PC-3 (cell line): ENCODE measurements around the gene KRTCAP2. TPM values are rescaled to one million over a fixed set of nuclear protein-coding genes. Genes with fewer than 3 reads are reported as not detected.

Experiments used
- ATAC-seq: fragments of 200-7000 bp; cut with Tn5 transposase; 2 replicates; pipeline ENCODE4 v1.9.1; 2020; ENCODE audit warnings: mild to moderate bottlenecking, moderate library complexity
- BruUV-seq: library from RNA; stranded (reverse); fragments of 400-500 nt; replicated peaks from 2 replicates; lab custom pipeline; 2021; lab: Mats Ljungman, UMichigan
- CTCF ChIA-PET: fragments of 300-600 bp; sonication (Branson Sonifier 250); formaldehyde crosslinking; loops from one replicate; lab custom pipeline; 2022; ENCODE audit warnings: antibody characterized with exemption; lab: Charles Lee
- POLR2A ChIA-PET: fragments of 300-600 bp; sonication (Branson Sonifier 250); formaldehyde crosslinking; loops from one replicate; lab custom pipeline; 2022; ENCODE audit warnings: antibody characterized with exemption; ENCODE audit not compliant: unreplicated experiment; lab: Charles Lee
- DNase-seq: peaks from one replicate; pipeline ENCODE4 v3.0.0-alpha.2; 2015
- H2AFZ ChIP-seq: fragments of 300-600 bp; sonication (generic); 2 replicates; pipeline ENCODE4 v1.6.0; 2016; ENCODE audit warnings: antibody characterized with exemption, low read length
- H3F3A ChIP-seq: fragments of 300-600 bp; sonication (generic); one replicate; pipeline ENCODE4 v1.6.0; 2017; ENCODE audit warnings: antibody characterized with exemption, low read length, control low read depth, mild to moderate bottlenecking; ENCODE audit not compliant: unreplicated experiment
- H3K27ac ChIP-seq: fragments of 300-600 bp; sonication (generic); 2 replicates; pipeline ENCODE4 v1.5.1; 2016; ENCODE audit warnings: mild to moderate bottlenecking, low read length
- H3K27me3 ChIP-seq: fragments of 300-600 bp; sonication (generic); 2 replicates; pipeline ENCODE4 v1.6.1; 2016; ENCODE audit warnings: low read length, mixed read lengths
- H3K36me3 ChIP-seq: fragments of 300-600 bp; sonication (generic); 2 replicates; pipeline ENCODE4 v1.6.1; 2016; ENCODE audit warnings: low read depth, mixed run types, low read length, mixed read lengths
- H3K4me1 ChIP-seq: fragments of 300-600 bp; sonication (generic); 2 replicates; pipeline ENCODE4 v1.5.1; 2016; ENCODE audit warnings: low read length; ENCODE audit not compliant: insufficient read depth
- H3K4me2 ChIP-seq: fragments of 300-600 bp; sonication (generic); 2 replicates; pipeline ENCODE4 v1.6.0; 2016; ENCODE audit warnings: low read length
- H3K4me3 ChIP-seq: fragments of 300-600 bp; sonication (generic); 2 replicates; pipeline ENCODE4 v1.5.1; 2016; ENCODE audit warnings: mild to moderate bottlenecking, low read length, mixed read lengths
- H3K79me2 ChIP-seq: fragments of 300-600 bp; sonication (generic); 2 replicates; pipeline ENCODE4 v1.6.1; 2017; ENCODE audit warnings: low read length, mixed read lengths
- H3K9ac ChIP-seq: fragments of 300-600 bp; sonication (generic); 2 replicates; pipeline ENCODE4 v1.6.0; 2016; ENCODE audit warnings: mild to moderate bottlenecking, low read length
- H3K9me2 ChIP-seq: fragments of 300-600 bp; sonication (generic); replicated peaks from 2 replicates; pipeline ENCODE4 v1.6.1; 2016; ENCODE audit warnings: mixed run types, low read length, mixed read lengths
- H3K9me3 ChIP-seq: fragments of 300-600 bp; sonication (generic); 2 replicates; pipeline ENCODE4 v1.6.1; 2016; ENCODE audit warnings: low read length, mixed read lengths
- H4K20me1 ChIP-seq: fragments of 300-600 bp; sonication (generic); 2 replicates; pipeline ENCODE4 v1.6.1; 2016; ENCODE audit warnings: low read length, mixed read lengths
- CTCF ChIP-seq: fragments of 300-600 bp; sonication (generic); conservative IDR thresholded peaks from 2 replicates; pipeline ENCODE4 v1.5.1; 2017; ENCODE audit warnings: antibody characterized with exemption, low read depth, mild to moderate bottlenecking, low read length
- EZH2 ChIP-seq: fragments of 300-600 bp; sonication (generic); IDR thresholded peaks from one replicate; pipeline ENCODE4 v1.6.1; 2017; ENCODE audit warnings: antibody characterized with exemption, mild to moderate bottlenecking, low read length; ENCODE audit not compliant: unreplicated experiment
- EZH2phosphoT487 ChIP-seq: fragments of 300-600 bp; sonication (generic); IDR thresholded peaks from 2 replicates; pipeline ENCODE4 v1.6.1; 2018; ENCODE audit warnings: mild to moderate bottlenecking, antibody characterized with exemption, low read length, borderline replicate concordance
- intact Hi-C: fragments of 100-400 bp; cut with micrococcal nuclease; formaldehyde crosslinking; loops from 2 replicates; pipeline ENCODE4 v1.9.0; 2023
- total RNA-seq: library from RNA; depleted of rRNA; stranded (reverse); fragments of >200 nt; gene quantifications from 2 replicates; pipeline ENCODE4 v1.2.3, GENCODE V29; 2014

Gene KRTCAP2
- total RNA-seq, 1 experiment from 2014 or later: 241 TPM

DNA sequence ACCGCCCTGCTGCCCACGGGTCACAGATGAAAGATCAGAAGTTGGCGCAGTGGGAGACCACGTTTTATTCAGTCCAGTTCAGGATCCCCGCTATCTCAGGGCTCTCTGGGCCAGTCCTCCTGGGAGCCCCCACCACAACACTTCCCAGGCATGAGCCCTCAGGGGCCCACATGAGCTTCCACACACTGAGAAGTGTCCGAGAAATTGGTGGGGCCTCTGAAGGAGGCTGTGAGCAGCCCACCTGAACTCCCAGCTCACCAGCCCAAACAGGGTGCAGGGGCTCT lies 12.6 kb upstream of the KRTCAP2 start:
- H3F3A ChIP-seq: peaks cover 3% of the 10 kb centered on the region
- ChIA-PET POLR2A (no interaction called here), CTCF (no interaction called here)
- no peak overlapping the region for H3K4me3 ChIP-seq
- H3K9me2 ChIP-seq: no peaks in the 10 kb centered on the region
- no TSS peak for BruUV-seq
- H3K27me3 ChIP-seq: no peaks in the 10 kb centered on the region
- TF ChIP-seq EZH2phosphoT487 (no peak), EZH2 (no peak), CTCF (no peak)
- H3K4me1 ChIP-seq: no peaks in the 10 kb centered on the region
- H3K79me2 ChIP-seq: no peaks in the 10 kb centered on the region
- no peak for DNase-seq
- no peaks in the 10 kb centered on the region for H3K9me3 ChIP-seq
- no peak overlapping the region for H3K27ac ChIP-seq
- H2AFZ ChIP-seq: no peak overlapping the region
- H4K20me1 ChIP-seq: no peaks in the 10 kb centered on the region
- no peaks in the 10 kb centered on the region for H3K36me3 ChIP-seq
- H3K9ac ChIP-seq: no peak overlapping the region
- intact Hi-C loops: no loop called here
- ATAC-seq: no peak
- no peak overlapping the region for H3K4me2 ChIP-seq

- no peaks in the 10 kb centered on the region for H3K79me2 ChIP-seq
- H3K36me3 ChIP-seq: no peaks in the 10 kb centered on the region
- no peak overlapping the region for H3K27ac ChIP-seq
- no peaks in the 10 kb centered on the region for H3K9me3 ChIP-seq
- no peaks in the 10 kb centered on the region for H3K9me2 ChIP-seq
- POLR2A ChIA-PET: interaction anchor here (0.6 kb wide), 1 partner anchor 16 kb away, joined by 5 read pairs; no protein-coding TSS in a partner anchor
- no peaks in the 10 kb centered on the region for H3K27me3 ChIP-seq
- no peak overlapping the region for H3K4me2 ChIP-seq
- H2AFZ ChIP-seq: no peak overlapping the region
- H3K9ac ChIP-seq: no peak overlapping the region
- no peak for DNase-seq
- intact Hi-C loops: no loop called here
- peaks cover 3% of the 10 kb centered on the region for H3F3A ChIP-seq
- no peaks in the 10 kb centered on the region for H4K20me1 ChIP-seq
- TF ChIP-seq EZH2 (no peak), EZH2phosphoT487 (no peak), CTCF (no peak)
- no peaks in the 10 kb centered on the region for H3K4me1 ChIP-seq
- no peak overlapping the region for H3K4me3 ChIP-seq
- CTCF ChIA-PET: no interaction called here
- peak; percentile 16; the same call in 1 of the 2 replicates for ATAC-seq
- no TSS peak for BruUV-seq
Measured at GRCh38 chr1:155184835-155185782, 12.0 kb upstream of the KRTCAP2 start.

- H4K20me1 ChIP-seq: no peaks in the 10 kb centered on the region
- ATAC-seq: no peak
- no peaks in the 10 kb centered on the region for H3K4me1 ChIP-seq
- BruUV-seq: no TSS peak
- H2AFZ ChIP-seq: no peak overlapping the region
- no peaks in the 10 kb centered on the region for H3K27me3 ChIP-seq
- CTCF ChIA-PET: no interaction called here
- TF ChIP-seq EZH2: no peak
- no peak for TF ChIP-seq EZH2phosphoT487
- TF ChIP-seq CTCF: no peak
- H3K9me3 ChIP-seq: no peaks in the 10 kb centered on the region
- no peak overlapping the region for H3K4me2 ChIP-seq
- H3K79me2 ChIP-seq: no peaks in the 10 kb centered on the region
- H3K4me3 ChIP-seq: no peak overlapping the region
- H3F3A ChIP-seq: peaks cover 3% of the 10 kb centered on the region
- H3K9me2 ChIP-seq: no peaks in the 10 kb centered on the region
- no peak overlapping the region for H3K27ac ChIP-seq
- DNase-seq: no peak
- H3K9ac ChIP-seq: no peak overlapping the region
- H3K36me3 ChIP-seq: no peaks in the 10 kb centered on the region; the same call in 1 of the 2 replicates
- intact Hi-C loops: no loop called here
- POLR2A ChIA-PET: interaction anchor here (0.6 kb wide), 1 partner anchor 17 kb away, joined by 5 read pairs; no protein-coding TSS in a partner anchor
Measured at GRCh38 chr1:155184351-155184811, 11.3 kb upstream of the KRTCAP2 start.
